GM19238 (cell line): ENCODE data around the gene SNX5.

Experiments
- DNase-seq: peaks from one replicate; pipeline ENCODE4 v3.0.0; 2011; ENCODE audit warnings: low spot score; ENCODE audit not compliant: insufficient read length

The SNX5 gene

GRCh38 chr20:17968366-17969277 is at the start of gene SNX5, which contains the start of gene MGME1:
SNX5 (minus strand) TSS chr20:17968794; CDS start chr20:17968425, 369 bp downstream.
MGME1 (plus strand) TSS chr20:17969018; CDS start chr20:17969860, 842 bp downstream.
- peak; percentile 89 for DNase-seq

GRCh38 chr20:18018100-18018499 is 49.5 kb upstream of the SNX5 start:
- DNase-seq, result no peak

DNA sequence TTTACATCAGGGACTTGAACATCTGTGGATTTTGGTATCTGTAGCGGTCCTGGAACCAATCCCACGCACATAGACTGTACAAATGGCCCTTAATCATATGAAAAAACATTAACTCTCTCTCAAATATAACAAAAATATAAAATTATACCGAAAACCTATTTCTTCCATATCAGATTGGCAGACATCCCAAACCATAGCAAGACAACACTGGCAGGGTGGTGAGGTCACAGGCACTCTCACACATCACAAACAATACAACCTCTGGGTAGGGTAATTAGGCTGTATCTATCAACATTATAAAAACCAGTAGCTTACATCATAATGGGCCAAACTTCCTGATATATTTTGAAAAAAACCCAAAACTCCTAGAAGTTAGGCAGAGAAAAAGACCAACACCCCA is 48.2 kb upstream of the SNX5 start:
- no peak for DNase-seq

DNA sequence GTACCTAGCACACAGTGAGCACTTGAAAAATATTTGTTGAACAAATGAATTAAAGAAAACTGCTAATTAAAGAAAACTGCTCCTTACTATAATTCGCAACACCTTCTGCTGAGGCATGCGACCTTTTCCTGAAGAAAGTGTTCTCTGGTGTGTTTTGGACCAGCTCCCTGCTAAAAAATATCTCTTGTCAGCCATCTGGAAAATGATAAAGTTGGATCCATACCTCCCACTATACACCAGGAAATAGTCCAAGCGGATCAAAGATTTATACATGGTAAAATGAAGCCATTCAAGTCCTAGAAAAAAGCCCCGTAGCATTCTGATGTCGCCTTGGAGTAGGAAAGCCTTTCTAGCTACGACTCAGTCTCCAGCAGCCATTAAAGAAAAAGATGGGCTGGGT is 45.8 kb upstream of the SNX5 start:
- DNase-seq, result no peak

DNA sequence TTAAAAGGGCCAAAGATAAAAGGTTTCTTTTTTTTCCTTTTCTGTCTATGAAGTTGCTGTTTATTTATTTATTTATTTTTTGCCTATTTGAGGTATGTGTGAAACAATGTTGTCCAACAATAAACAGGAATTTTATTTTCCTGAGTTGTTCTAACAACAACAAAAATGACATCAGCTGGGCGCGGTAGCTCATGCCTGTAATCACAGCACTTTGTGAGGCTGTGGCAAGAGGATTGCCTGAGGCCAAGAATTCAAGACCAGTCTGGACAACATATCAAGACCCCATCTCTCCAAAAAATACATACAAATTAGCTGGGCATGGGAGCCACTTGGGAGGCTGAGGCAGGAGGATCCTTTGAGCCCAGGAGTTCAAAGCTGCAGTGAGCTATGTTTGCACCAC is 44.3 kb upstream of the SNX5 start:
- no peak for DNase-seq

DNA sequence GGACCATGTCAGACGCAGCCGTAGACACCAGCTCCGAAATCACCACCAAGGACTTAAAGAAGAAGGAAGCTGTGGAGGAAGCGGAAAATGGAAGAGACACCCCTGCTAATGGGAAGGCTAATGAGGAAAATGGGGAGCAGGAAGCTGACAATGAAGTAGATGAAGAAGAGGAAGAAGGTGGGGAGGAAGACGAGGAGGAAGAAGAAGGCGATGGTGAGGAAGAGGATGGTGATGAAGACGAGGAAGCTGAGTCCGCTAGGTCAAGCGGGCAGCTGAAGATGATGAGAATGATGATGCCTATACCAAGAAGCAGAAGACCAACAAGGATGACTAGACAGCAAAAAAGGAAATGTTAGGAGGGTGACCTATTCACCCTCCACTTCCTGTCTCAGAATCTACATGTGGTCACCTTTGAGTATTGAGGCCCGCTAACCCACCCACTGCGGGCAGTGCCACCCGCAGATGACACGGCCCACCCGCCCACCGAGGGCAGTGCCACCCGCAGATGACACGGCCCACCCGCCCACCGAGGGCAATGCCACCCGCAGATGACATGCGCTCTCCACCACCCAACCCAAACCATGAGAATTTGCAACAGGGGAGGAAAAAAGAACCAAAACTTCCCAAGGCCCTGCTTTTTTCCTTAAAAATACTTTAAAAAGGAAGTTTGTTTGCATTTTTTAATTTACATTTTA is 43.5 kb upstream of the SNX5 start:
- DNase-seq, result no peak

- DNase-seq, result no peak
Observed at GRCh38 chr20:18011482-18011881, 42.9 kb upstream of the SNX5 start.

GRCh38 chr20:18009116-18009515 is 40.5 kb upstream of the SNX5 start:
- no peak for DNase-seq

DNA sequence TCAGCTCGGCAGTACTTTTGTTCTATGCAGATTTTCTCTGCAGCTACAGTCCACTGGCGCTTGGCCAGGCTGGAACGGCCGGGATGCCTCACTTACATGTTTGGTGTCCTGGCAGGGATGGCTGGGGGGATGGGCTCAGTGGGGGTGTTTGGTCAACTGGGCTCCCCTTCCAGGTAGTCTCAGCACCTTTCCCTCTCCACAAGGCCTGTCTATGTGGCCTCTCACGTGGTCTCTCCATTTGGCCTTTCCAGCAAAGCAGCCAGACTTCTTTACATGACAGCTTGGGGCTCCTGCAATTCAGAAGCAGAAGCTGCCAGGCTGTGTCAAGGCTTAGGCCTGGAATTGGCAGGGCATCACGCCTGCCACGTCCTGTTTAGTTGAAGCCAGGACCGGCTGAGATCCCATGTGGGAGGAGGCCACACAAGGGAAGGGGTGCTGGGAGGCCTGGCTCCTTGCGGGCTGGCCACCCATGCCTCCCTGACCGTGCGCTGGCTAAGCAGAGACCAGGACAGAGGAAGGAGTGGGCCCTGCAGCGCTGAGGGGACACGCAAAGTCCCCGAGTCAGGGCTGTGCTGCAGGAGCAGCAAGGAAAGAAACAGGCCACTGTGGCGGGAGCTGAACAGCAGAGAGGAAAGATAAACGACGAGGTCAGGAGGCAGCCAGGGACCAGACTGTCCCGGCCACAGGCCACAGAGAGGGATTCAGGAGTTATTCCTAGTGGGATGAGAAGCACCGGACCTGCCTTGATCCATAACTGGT is 39.1 kb upstream of the SNX5 start:
- DNase-seq, result no peak

DNA sequence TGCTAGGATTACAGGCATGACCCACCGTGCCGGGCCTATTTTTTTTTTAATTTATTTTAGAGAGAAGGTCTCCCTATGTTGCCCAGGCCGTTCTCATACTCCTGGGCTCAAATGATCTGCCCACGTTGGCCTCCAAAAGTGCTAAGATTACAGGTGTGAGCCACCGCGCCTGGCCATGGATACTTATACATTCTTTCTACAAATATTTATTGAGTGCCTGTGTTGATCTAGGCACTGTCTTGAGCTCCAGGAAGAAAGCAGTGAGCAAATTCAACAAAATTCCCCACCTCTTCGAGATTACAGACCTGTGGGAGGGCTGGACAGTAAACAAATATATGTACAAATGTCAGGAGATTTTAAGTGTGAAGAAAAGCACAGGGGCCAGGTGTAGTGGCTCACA is 38.1 kb upstream of the SNX5 start:
- DNase-seq, result no peak

- no peak for DNase-seq
Observed at GRCh38 chr20:18005990-18006364, 37.4 kb upstream of the SNX5 start.

GRCh38 chr20:18005170-18005989 is 36.8 kb upstream of the SNX5 start:
- DNase-seq, result peak; percentile 68

- no peak for DNase-seq
Observed at GRCh38 chr20:18004384-18005031, 35.9 kb upstream of the SNX5 start.

DNA sequence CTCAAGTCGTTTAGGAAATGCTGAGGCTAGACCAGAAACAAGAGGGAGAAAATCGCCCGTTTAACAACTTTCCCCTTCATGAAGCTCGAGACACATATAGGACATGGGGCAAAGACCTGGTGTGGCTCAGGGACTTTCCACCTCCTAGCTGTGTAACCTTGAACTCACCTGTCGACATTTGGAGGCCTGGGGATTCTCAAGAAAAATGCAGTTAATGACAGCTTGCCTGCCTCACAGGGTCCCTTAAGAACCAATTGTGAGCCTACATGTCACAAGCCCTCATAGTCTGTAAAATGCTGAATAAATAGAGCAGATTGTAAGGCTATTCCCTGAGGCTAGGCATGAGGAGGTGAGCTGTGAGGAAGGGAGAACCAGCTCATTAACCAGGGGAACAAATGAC is 35.3 kb upstream of the SNX5 start:
- peak; percentile 30 for DNase-seq

GRCh38 chr20:18001131-18001921 is 32.7 kb upstream of the SNX5 start:
- no peak for DNase-seq

GRCh38 chr20:17999566-17999965 is 31.0 kb upstream of the SNX5 start:
- no peak for DNase-seq

DNA sequence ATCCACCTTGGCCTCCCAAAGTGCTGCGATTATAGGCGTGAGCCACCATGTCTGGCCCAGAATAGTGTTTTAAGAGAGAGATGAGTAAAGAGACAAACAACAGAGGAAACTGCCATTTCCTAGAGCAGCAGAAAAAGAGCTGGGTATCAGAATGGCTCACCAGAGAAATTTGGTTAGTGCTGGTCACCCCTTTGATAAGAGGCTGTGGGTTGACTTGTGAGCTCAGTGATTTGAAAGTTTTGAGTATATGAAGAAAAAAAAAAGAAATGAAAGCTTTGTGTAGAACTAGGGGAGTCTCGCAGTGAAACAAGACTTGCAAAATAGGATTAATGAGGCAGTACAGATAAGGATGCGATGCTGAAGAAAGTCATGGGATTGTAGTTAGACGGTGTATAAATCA is 29.9 kb upstream of the SNX5 start:
- no peak for DNase-seq

DNA sequence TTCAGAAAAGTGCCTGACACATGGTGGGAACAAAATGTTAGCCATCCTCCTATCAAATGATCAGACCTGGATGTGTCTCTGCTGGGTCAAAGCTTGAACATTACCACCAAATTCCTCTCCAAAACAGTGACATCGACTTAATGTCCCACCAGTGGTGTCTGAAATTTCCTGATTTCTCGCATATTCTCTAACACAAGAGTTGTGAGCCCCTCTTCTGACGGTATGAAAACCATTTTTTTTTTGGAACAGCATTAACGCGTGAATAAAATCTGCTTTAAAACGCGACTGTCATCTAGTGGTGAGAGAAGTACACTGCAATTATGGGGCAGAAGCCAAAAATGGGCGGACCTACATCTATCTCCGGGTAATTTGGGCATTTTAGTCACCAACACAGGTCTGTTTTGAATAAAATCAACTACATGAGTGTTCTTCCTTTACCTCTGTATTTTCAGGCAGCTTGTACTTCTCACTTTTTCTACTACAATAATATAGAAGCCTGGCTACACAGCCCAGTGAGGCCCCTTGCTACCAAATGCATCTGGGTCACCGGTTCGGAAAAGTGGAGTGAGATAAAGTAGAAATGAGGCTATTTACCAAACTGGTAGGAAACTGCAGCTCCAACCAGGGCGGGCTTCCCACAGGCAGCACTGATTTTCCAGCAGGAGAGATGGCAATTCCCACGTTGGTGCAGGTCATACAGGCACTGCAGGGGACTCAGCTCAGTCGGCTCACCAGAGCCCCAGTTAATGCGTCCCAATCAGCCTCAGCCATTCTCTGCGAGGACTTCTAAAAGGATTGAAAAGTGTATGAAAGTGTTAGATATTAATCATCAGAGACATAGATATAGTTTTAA is 27.6 kb upstream of the SNX5 start:
- no peak for DNase-seq

- DNase-seq, result no peak
Observed at GRCh38 chr20:17993546-17993945, 25.0 kb upstream of the SNX5 start.
